ENCODE data around the gene MUC16. TPM values are rescaled to one million over a fixed set of nuclear protein-coding genes. Genes with fewer than 3 reads are reported as not detected.

Gene MUC16
- total RNA-seq, 1 donor from 2014 or later = under 0.01 TPM

DNA sequence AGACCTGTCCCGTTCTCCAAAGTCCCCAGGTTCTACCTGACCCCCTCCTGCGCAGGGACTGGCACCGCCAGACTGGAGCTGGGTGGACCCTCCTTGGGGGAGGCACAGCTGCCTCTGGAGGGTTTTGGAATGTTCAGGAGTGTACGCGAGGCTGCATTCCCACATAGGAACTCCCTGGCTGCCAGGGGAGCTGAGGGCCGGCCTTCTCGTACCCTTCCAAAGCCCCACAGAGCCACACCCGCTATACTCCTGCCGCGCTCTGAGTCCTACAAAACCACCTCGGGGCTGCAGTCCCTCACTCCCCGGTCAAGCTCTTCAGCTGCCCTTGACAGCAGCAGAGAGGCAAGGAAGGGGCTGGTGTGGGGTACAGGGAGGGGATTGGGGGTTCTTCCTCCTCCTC, 484 bp upstream of the MUC16 start:
- TF ChIP-seq CTCF (conservative IDR thresholded peaks at IDR 0.05; ENCODE audit: low read depth, low read length) = no peak
- no peak overlapping the region for H3K4me3 ChIP-seq (ENCODE audit: low read depth, low read length)
- DNase-seq (ENCODE audit: low read depth) = no peak

- DNase-seq (ENCODE audit: low read depth) = no peak
- TF ChIP-seq CTCF (conservative IDR thresholded peaks at IDR 0.05; ENCODE audit: low read depth, low read length) = no peak
- H3K4me3 ChIP-seq (ENCODE audit: low read depth, low read length) = no peak overlapping the region
These were observed 778 bp downstream of the MUC16 start for GRCh38 chr19:9009431-9009830.

GRCh38 chr19:9008667-9009066, 1.5 kb downstream of the MUC16 start:
- no peak for TF ChIP-seq CTCF (conservative IDR thresholded peaks at IDR 0.05; ENCODE audit: low read depth, low read length)
- H3K4me3 ChIP-seq (ENCODE audit: low read depth, low read length) = no peak overlapping the region
- DNase-seq (ENCODE audit: low read depth) = no peak

DNA sequence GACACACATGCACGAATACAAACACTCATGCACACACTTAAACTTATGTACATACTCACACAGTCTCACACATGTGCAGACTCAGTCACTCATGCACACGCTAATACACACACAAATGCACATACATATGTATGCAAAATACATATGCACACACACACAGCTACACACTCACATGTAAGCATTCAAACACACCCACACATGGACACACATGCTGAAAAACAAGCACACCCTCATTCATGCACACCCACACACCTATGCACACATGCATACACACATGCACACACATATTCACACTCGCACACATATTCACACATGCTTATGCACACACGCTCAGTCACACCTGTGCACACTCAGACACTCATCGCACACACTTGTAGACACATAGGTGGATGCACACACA, 9.3 kb downstream of the MUC16 start:
- H3K4me3 ChIP-seq (ENCODE audit: low read depth, low read length) = no peak overlapping the region
- DNase-seq (ENCODE audit: low read depth) = no peak
- TF ChIP-seq CTCF (conservative IDR thresholded peaks at IDR 0.05; ENCODE audit: low read depth, low read length) = no peak

GRCh38 chr19:8988204-8988603, 22.0 kb downstream of the MUC16 start:
- DNase-seq (ENCODE audit: low read depth) = no peak
- TF ChIP-seq CTCF (conservative IDR thresholded peaks at IDR 0.05; ENCODE audit: low read depth, low read length) = peak; percentile 12
- H3K4me3 ChIP-seq (ENCODE audit: low read depth, low read length) = no peak overlapping the region

- no peak for TF ChIP-seq CTCF (conservative IDR thresholded peaks at IDR 0.05; ENCODE audit: low read depth, low read length)
- DNase-seq (ENCODE audit: low read depth) = no peak
- no peak overlapping the region for H3K4me3 ChIP-seq (ENCODE audit: low read depth, low read length)
These were observed 23.9 kb downstream of the MUC16 start for GRCh38 chr19:8986296-8986695.

DNA sequence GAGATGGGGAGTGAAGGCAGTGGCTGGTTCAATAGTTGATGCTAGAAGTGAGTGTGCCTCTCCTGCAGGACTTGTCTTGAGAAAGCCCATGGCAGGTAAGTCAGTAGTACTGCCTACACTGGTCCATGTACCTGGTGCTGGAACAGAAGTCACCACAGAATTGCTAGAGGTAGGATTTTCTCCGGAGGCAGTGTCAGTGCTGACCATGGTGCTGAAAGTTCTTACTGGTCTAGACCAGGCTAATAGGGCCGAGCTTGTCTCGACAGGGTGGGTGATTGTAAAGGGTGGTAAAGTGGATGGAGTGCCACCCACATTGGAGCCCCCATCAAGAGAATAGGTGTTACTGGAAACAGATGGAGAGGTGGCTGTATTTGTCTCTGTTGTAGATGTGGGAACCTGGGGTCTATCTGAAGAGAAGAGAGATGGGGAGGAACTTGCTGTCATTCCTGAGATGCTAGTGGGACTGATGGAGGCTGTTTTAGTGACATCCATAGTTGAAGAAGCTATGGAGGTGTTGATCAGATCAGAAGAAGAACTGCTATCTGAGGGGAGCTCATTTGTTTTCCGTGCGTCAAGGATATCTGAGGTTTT, 36.6 kb downstream of the MUC16 start:
- TF ChIP-seq CTCF (conservative IDR thresholded peaks at IDR 0.05; ENCODE audit: low read depth, low read length) = no peak
- H3K4me3 ChIP-seq (ENCODE audit: low read depth, low read length) = no peak overlapping the region
- DNase-seq (ENCODE audit: low read depth) = no peak

Data from epithelial cell of proximal tubule (primary cell).